ENCODE data around the gene TSPAN33.
"Not testable (repeated sequence)": the region's sequence is repeated elsewhere in the genome, so short reads cannot be mapped to it uniquely, and the experiment has no call there.

TSPAN33 gene

DNA sequence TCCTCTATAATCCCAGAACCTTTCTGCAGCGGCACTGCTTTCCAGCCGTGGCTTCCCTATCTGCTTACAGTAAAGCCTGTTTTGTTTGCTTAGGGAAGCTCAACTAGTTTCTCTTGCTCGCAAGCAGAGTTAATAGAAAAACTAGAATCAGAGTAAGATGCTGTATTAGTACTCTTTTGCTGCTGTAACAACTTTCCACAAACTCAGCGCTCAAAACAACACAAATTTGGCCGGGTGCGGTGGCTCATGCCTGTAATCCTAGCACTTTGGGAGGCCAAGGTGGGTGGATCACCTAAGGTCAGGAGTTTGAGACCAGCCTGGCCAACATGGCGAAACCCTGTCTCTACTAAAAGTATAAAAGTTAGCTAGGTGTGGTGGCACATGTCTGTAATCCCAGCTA is 29.4 kb downstream of the TSPAN33 start:
- not testable (repeated sequence) for DNase-seq

DNA sequence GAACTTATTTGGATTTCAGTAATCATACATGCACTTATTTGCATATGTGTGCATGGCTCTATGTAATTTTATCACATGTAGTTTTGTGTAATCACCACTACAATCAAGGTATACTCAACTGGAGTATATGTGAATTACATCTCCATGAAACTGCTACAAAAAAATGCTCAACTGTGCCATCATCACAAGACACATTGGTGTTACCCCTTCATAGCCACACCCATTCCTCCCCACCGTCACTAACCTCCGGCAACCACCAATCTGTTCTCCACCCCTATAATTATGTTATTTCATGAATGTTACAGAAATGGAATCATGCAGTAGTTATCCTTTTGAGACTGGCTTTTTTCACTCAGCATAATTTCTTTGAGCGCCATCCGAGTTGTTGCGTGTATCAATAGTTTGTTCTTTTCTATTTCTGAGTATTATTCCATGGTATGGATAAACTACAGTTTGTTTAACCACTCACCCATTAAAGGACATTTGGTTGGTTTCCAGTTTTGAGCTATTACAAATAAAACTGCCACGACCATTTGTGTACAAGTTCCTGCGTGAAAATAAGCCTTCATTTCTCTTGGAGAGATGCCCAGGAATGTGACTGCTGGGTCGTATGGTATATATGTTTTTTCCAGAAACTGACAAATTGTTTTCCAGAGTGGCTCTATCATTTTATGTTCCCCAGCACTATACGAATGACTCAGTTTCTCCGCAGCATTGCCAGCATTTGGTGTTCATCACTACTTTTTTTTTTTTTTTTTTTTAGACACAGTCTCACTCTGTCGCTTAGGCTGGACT is 32.6 kb downstream of the TSPAN33 start:
- DNase-seq: peak; percentile 64

- DNase-seq: no peak
Observed at GRCh38 chr7:129184981-129185670, 40.6 kb downstream of the TSPAN33 start.

DNA sequence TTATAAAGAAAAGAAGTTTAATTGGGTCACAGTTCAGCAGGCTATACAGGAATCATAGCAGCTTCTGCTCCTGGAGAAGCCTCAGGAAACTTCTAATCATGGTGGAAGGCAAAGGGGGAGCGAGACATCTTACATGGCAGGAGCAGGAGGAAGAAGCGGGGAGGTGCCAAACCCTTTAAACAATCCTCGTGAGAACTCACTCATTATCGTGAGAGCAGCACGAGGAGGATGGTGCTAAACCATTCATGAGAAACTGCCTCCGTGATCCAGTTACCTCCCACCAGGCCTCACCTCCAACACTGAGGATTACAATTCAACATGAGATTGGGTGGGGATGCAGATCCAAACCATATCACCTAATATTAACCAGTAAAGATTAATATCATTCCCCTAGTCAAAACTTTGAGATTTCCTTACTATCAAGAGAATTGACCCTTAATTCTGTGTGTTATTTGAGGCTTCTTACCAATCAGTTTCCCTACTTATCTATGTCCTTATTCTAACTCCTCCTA is 42.3 kb downstream of the TSPAN33 start:
- no peak for DNase-seq

- no peak for DNase-seq
Observed at GRCh38 chr7:129187681-129188371, 43.3 kb downstream of the TSPAN33 start.

- no peak for DNase-seq
Observed at GRCh38 chr7:129188372-129188891, 43.9 kb downstream of the TSPAN33 start, which contains the start of gene SMO. Gene SMO, plus strand, starts transcription at chr7:129188633. Its CDS starts 519 bp downstream, at chr7:129189152.

- DNase-seq: no peak
Observed at GRCh38 chr7:129188892-129189660, 44.6 kb downstream of the TSPAN33 start.

GRCh38 chr7:129189661-129190310 is 45.3 kb downstream of the TSPAN33 start:
- DNase-seq: no peak

- no peak for DNase-seq
Observed at GRCh38 chr7:129191272-129191671, 46.8 kb downstream of the TSPAN33 start.

- DNase-seq: no peak
Observed at GRCh38 chr7:129193892-129194291, 49.4 kb downstream of the TSPAN33 start.

GRCh38 chr7:129197771-129198170 is 53.3 kb downstream of the TSPAN33 start:
- DNase-seq: no peak

GRCh38 chr7:129199406-129199805 is 54.9 kb downstream of the TSPAN33 start:
- DNase-seq: no peak

GRCh38 chr7:129202058-129202777 is 57.7 kb downstream of the TSPAN33 start:
- no peak for DNase-seq

DNA sequence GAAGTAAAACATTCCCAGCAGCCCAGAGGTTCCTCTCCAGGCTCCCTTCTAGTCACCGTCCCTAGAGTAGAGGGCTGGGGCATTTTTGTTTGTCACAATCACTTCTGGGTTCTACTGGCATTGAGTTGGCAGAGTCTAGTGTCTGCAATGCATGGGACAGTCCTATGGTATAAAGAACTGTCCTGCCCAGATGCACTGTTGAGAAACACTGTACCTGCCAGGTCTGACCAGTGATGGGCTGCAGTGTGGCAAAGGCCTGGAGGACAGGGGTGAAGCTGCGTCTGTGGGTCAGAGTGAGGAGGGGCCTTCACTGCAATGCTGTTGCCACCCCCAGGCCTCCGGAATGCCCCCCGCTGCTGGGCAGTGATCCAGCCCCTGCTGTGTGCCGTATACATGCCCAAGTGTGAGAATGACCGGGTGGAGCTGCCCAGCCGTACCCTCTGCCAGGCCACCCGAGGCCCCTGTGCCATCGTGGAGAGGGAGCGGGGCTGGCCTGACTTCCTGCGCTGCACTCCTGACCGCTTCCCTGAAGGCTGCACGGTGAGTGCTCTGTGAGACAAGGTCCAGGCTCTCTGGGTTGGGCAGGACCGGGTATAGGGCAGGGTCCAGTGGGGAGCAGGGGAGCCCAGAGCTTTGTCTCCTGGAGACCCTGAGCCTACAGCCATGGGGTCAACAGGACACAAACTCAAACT is 58.7 kb downstream of the TSPAN33 start:
- DNase-seq: no peak

- no peak for DNase-seq
Observed at GRCh38 chr7:129205126-129205818, 60.8 kb downstream of the TSPAN33 start.

- DNase-seq: no peak
Observed at GRCh38 chr7:129205987-129206785, 61.7 kb downstream of the TSPAN33 start.

DNA sequence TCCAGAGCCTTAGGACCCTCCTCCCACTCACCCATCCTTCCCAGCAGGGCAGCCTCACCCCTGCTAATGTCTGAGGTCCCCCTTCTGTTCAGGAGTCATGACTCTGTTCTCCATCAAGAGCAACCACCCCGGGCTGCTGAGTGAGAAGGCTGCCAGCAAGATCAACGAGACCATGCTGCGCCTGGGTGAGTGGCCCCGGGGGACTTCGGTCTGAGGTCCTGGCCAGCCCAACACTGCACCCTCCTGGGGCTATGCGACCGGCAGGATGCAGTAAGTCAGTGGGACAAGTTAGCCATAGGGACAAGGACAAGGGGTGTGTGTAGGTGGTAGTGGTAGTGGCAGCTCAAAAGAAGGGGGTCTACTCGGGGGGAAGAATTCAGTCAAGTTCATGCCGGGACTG is 64.2 kb downstream of the TSPAN33 start:
- no peak for DNase-seq

DNA sequence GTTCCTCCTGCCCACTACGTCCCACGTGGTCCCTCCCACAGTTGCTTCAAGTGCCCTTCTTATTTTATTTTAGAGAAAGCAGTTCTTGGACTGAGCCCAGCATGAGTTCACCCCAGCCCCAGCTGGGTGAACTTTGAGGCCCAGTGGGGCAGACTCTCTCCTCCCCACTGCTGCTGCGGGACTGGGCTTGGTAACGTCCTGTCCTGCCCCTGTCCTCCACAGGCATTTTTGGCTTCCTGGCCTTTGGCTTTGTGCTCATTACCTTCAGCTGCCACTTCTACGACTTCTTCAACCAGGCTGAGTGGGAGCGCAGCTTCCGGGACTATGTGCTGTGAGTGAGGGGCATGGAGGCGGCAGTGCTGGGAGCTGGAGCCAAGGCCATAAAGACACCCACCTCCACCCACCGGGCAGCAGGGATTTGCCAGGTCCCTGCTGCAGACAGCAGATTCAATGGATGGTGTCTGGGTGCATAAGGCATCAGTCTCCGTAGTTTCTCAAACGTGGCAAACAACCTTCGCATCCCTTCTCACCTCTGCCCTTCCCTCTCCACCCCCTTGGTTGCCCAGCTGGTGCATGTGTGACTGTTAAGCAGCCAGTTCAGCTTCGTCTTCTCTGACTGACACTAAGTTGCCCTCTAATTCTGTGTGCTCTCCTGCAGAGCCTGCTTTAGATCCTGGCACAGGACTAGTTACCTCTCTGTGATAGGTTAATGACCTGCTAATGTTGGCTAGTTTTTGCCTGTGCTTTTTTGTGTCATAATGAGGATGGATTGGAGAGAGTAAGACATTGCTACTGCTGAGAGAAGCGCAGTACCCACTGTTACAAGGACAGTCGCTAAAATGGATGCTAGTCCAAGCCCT is 64.8 kb downstream of the TSPAN33 start:
- DNase-seq: no peak
